H9 (cell line): ENCODE results near the gene SPAG6. TPM values are rescaled to one million over a fixed set of nuclear protein-coding genes. Genes with fewer than 3 reads are reported as not detected.

Experiments used
- DNase-seq: peaks from one replicate; pipeline ENCODE4 v3.0.0-alpha.2; 2017
- H2AFZ ChIP-seq: one replicate; pipeline ENCODE4 v1.6.1; 2013; ENCODE audit warnings: mild to moderate bottlenecking, low read length, control low read depth, moderate library complexity
- H2AK5ac ChIP-seq: 2 replicates; pipeline ENCODE4 v1.6.1; 2013; ENCODE audit warnings: low read length, control low read depth, mixed read lengths; ENCODE audit not compliant: insufficient read length
- H2BK120ac ChIP-seq: one replicate; pipeline ENCODE4 v1.6.1; 2013; ENCODE audit warnings: low read depth, mild to moderate bottlenecking, low read length, control low read depth, inconsistent platforms; ENCODE audit not compliant: poor library complexity, severe bottlenecking
- H2BK12ac ChIP-seq: 2 replicates; pipeline ENCODE4 v1.6.1; 2013; ENCODE audit warnings: low read length, control low read depth, mixed read lengths, low read depth; ENCODE audit not compliant: insufficient read length
- H2BK15ac ChIP-seq: 2 replicates; pipeline ENCODE4 v1.6.1; 2013; ENCODE audit warnings: low read depth, low read length, control low read depth
- H2BK20ac ChIP-seq: one replicate; pipeline ENCODE4 v1.6.1; 2013; ENCODE audit warnings: low read depth, mild to moderate bottlenecking, low read length, control low read depth, inconsistent platforms; ENCODE audit not compliant: poor library complexity, severe bottlenecking
- H2BK5ac ChIP-seq: 2 replicates; pipeline ENCODE4 v1.6.1; 2013; ENCODE audit warnings: low read length, control low read depth, mixed read lengths; ENCODE audit not compliant: insufficient read length
- H3K14ac ChIP-seq: 2 replicates; pipeline ENCODE4 v1.6.1; 2013; ENCODE audit warnings: low read length, control low read depth; ENCODE audit not compliant: insufficient read depth
- H3K18ac ChIP-seq: 2 replicates; pipeline ENCODE4 v1.6.1; 2013; ENCODE audit warnings: low read depth, mild to moderate bottlenecking, mixed read lengths, low read length, control low read depth; ENCODE audit not compliant: insufficient read length
- H3K23ac ChIP-seq: 2 replicates; pipeline ENCODE4 v1.6.1; 2013; ENCODE audit warnings: low read length, control low read depth, mixed read lengths, low read depth; ENCODE audit not compliant: insufficient read length
- H3K23me2 ChIP-seq: 2 replicates; pipeline ENCODE4 v1.6.1; 2013; ENCODE audit warnings: low read depth, mild to moderate bottlenecking, mixed read lengths, low read length, control low read depth; ENCODE audit not compliant: insufficient read length, poor library complexity, severe bottlenecking
- H3K27ac ChIP-seq: 2 replicates; pipeline ENCODE4 v1.5.1; 2013; ENCODE audit warnings: low read length, control low read depth, mixed read lengths, low read depth; ENCODE audit not compliant: insufficient read length
- H3K27me3 ChIP-seq: 2 replicates; pipeline ENCODE4 v1.6.1; 2013; ENCODE audit warnings: low read length, control low read depth, inconsistent platforms; ENCODE audit not compliant: insufficient read depth
- H3K4ac ChIP-seq: 2 replicates; pipeline ENCODE4 v1.6.1; 2013; ENCODE audit warnings: low read depth, mild to moderate bottlenecking, control low read depth, inconsistent platforms, low read length, moderate library complexity
- H3K4me1 ChIP-seq: 2 replicates; pipeline ENCODE4 v1.6.1; 2013; ENCODE audit warnings: low read length, control low read depth, inconsistent platforms; ENCODE audit not compliant: insufficient read depth
- H3K4me2 ChIP-seq: 2 replicates; pipeline ENCODE4 v1.6.1; 2013; ENCODE audit warnings: low read length, control low read depth, mixed read lengths; ENCODE audit not compliant: insufficient read length, insufficient read depth
- H3K56ac ChIP-seq: 2 replicates; pipeline ENCODE4 v1.6.1; 2013; ENCODE audit warnings: low read depth, mild to moderate bottlenecking, mixed read lengths, low read length, control low read depth; ENCODE audit not compliant: insufficient read length
- H3K79me1 ChIP-seq: 2 replicates; pipeline ENCODE4 v1.6.1; 2013; ENCODE audit warnings: low read depth, mild to moderate bottlenecking, moderate library complexity, low read length, control low read depth, inconsistent platforms; ENCODE audit not compliant: insufficient read depth, poor library complexity, severe bottlenecking
- H3K79me2 ChIP-seq: 2 replicates; pipeline ENCODE4 v1.6.1; 2013; ENCODE audit warnings: low read length, control low read depth, inconsistent platforms; ENCODE audit not compliant: insufficient read depth
- H3K9ac ChIP-seq: 2 replicates; pipeline ENCODE4 v1.6.1; 2013; ENCODE audit warnings: low read length, control low read depth, mixed read lengths; ENCODE audit not compliant: insufficient read length; ENCODE audit errors: extremely low read depth
- H3K9me3 ChIP-seq: one replicate; pipeline ENCODE4 v1.6.1; 2013; ENCODE audit warnings: low read depth, low read length, inconsistent platforms; ENCODE audit not compliant: control insufficient read depth
- H3T11ph ChIP-seq: one replicate; pipeline ENCODE4 v1.6.1; 2013; ENCODE audit warnings: mild to moderate bottlenecking, low read length, control low read depth, inconsistent platforms
- H4K20me1 ChIP-seq: one replicate; pipeline ENCODE4 v1.6.1; 2013; ENCODE audit not compliant: control insufficient read depth, insufficient read length, insufficient read depth
- H4K5ac ChIP-seq: 2 replicates; pipeline ENCODE4 v1.6.1; 2013; ENCODE audit warnings: low read depth, mild to moderate bottlenecking, mixed read lengths, low read length, control low read depth; ENCODE audit not compliant: insufficient read length
- H4K8ac ChIP-seq: replicated peaks from 2 replicates; pipeline ENCODE4 v1.6.1; 2013; ENCODE audit warnings: low read length, control low read depth, mixed read lengths, low read depth; ENCODE audit not compliant: insufficient read length
- H4K91ac ChIP-seq: 2 replicates; pipeline ENCODE4 v1.6.1; 2013; ENCODE audit warnings: low read depth, mild to moderate bottlenecking, moderate library complexity, mixed read lengths, low read length, control low read depth; ENCODE audit not compliant: insufficient read length
- H3K27ac Mint-ChIP-seq, 3 experiments: 2 replicates in 2 of 3; 3 replicates in 1 of 3; pipeline ENCODE4 v1.8.0; 2020 to 2021; ENCODE audit warnings: mixed read lengths in 3 of 3, mild to moderate bottlenecking in 1 of 3, moderate library complexity in 1 of 3
- H3K27me3 Mint-ChIP-seq: 2 replicates; pipeline ENCODE4 v1.8.0; 2021; ENCODE audit warnings: low read depth, mild to moderate bottlenecking, moderate library complexity, mixed read lengths
- H3K36me3 Mint-ChIP-seq, 3 experiments: 2 replicates in 2 of 3; 3 replicates in 1 of 3; pipeline ENCODE4 v1.8.0; 2020 to 2021; ENCODE audit warnings: low read depth in 3 of 3, mixed read lengths in 3 of 3; ENCODE audit not compliant: insufficient read depth in 1 of 3
- H3K4me1 Mint-ChIP-seq, 2 experiments: 2 replicates each; pipeline ENCODE4 v1.8.0; 2020; ENCODE audit warnings: mixed read lengths in 2 of 2
- H3K4me3 Mint-ChIP-seq, 2 experiments: 2 replicates in 1 of 2; 3 replicates in 1 of 2; pipeline ENCODE4 v1.8.0; 2020 to 2021; ENCODE audit warnings: mild to moderate bottlenecking in 2 of 2, mixed read lengths in 2 of 2, moderate library complexity in 1 of 2
- H3K9me3 Mint-ChIP-seq, 2 experiments: 2 replicates in 1 of 2; 3 replicates in 1 of 2; pipeline ENCODE4 v1.8.0; 2020; ENCODE audit warnings: mild to moderate bottlenecking in 2 of 2, mixed read lengths in 2 of 2, moderate library complexity in 1 of 2
- WGBS: extraction: QIAGEN DNeasy Blood & Tissue Kit; methylation state at CpG from one replicate; pipeline ENCODE4 v1.1.7; 2013; ENCODE audit warnings: missing lambda C conversion rate, low lambda C conversion rate, mixed read lengths; ENCODE audit not compliant: insufficient read length; ENCODE audit errors: extremely low coverage; 5-methylcytosine and 5-hydroxymethylcytosine counted together
- total RNA-seq: library from RNA; stranded (reverse); gene quantifications from 2 replicates; pipeline ENCODE4 v1.2.1, GENCODE V29; 2021
- TF ChIP-seq, protein P1 (sequence below): fragments of 200-600 bp; sonication (generic); conservative IDR thresholded peaks from 3 replicates; pipeline ENCODE4 v1.8.0; 2021; ENCODE audit warnings: antibody characterized with exemption, mild to moderate bottlenecking

Gene SPAG6
- total RNA-seq, 1 experiment from 2014 or later = 0.24 TPM

- Mint-ChIP-seq H3K36me3 (no peaks in the 10 kb centered on the region), H3K27ac (no peak overlapping the region), H3K4me1 (peaks cover 10 to 11% of the 10 kb centered on the region in 2 experiments), H3K27me3 (peaks cover 4% of the 10 kb centered on the region; the same call in 1 of the 2 replicates), H3K4me3 (no peak overlapping the region), H3K9me3 (no peaks in the 10 kb centered on the region)
- no peak overlapping the region for H3K23ac ChIP-seq
- H2BK5ac ChIP-seq = no peak overlapping the region
- H3K27me3 ChIP-seq = no peaks in the 10 kb centered on the region
- no peaks in the 10 kb centered on the region for H3K79me2 ChIP-seq
- no peak overlapping the region for H3K56ac ChIP-seq
- H3K18ac ChIP-seq = no peak overlapping the region
- H2BK15ac ChIP-seq = no peak overlapping the region
- H2BK120ac ChIP-seq = no peak overlapping the region
- TF ChIP-seq, protein P1, sequence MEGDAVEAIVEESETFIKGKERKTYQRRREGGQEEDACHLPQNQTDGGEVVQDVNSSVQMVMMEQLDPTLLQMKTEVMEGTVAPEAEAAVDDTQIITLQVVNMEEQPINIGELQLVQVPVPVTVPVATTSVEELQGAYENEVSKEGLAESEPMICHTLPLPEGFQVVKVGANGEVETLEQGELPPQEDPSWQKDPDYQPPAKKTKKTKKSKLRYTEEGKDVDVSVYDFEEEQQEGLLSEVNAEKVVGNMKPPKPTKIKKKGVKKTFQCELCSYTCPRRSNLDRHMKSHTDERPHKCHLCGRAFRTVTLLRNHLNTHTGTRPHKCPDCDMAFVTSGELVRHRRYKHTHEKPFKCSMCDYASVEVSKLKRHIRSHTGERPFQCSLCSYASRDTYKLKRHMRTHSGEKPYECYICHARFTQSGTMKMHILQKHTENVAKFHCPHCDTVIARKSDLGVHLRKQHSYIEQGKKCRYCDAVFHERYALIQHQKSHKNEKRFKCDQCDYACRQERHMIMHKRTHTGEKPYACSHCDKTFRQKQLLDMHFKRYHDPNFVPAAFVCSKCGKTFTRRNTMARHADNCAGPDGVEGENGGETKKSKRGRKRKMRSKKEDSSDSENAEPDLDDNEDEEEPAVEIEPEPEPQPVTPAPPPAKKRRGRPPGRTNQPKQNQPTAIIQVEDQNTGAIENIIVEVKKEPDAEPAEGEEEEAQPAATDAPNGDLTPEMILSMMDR = no peak
- H2BK12ac ChIP-seq = no peak overlapping the region
- no peaks in the 10 kb centered on the region for H4K20me1 ChIP-seq
- no CpG with 5 or more reads among the region's 4 CpGs for WGBS
- H3K23me2 ChIP-seq = no peaks in the 10 kb centered on the region
- no peak overlapping the region for H2AK5ac ChIP-seq
- H2AFZ ChIP-seq = no peak overlapping the region
- H3K4ac ChIP-seq = no peak overlapping the region
- DNase-seq = no peak
- no peak overlapping the region for H3K14ac ChIP-seq
- H3K9me3 ChIP-seq = no peaks in the 10 kb centered on the region
- no peak overlapping the region for H4K5ac ChIP-seq
- no peak overlapping the region for H4K8ac ChIP-seq
- no peaks in the 10 kb centered on the region for H3K79me1 ChIP-seq
- no peak overlapping the region for H3K27ac ChIP-seq
- H4K91ac ChIP-seq = no peak overlapping the region
- H3K9ac ChIP-seq = no peak overlapping the region
- H3K4me1 ChIP-seq = peaks cover 2% of the 10 kb centered on the region; the same call in 1 of the 2 replicates
- no peak overlapping the region for H3K4me2 ChIP-seq
- no peak overlapping the region for H2BK20ac ChIP-seq
- H3T11ph ChIP-seq = no peak overlapping the region
These were observed 36.0 kb downstream of the SPAG6 start for GRCh38 chr10:22381262-22381661.
